Measurements from ENCODE around the gene SLC66A2.
"Not testable (repeated sequence)": the region's sequence is repeated elsewhere in the genome, so short reads cannot be mapped to it uniquely, and the experiment has no call there.

Gene SLC66A2

GRCh38 chr18:79878741-79879378 is 72.6 kb downstream of the SLC66A2 start:
- DNase-seq (ENCODE audit: low spot score): no peak

GRCh38 chr18:79878246-79878645 is 73.2 kb downstream of the SLC66A2 start:
- DNase-seq (ENCODE audit: low spot score): not testable (repeated sequence)

GRCh38 chr18:79877163-79878091 is 74.0 kb downstream of the SLC66A2 start:
- no peak for DNase-seq (ENCODE audit: low spot score)

- DNase-seq (ENCODE audit: low spot score): no peak
Measured at GRCh38 chr18:79876497-79876896, 75.0 kb downstream of the SLC66A2 start.

GRCh38 chr18:79875931-79876461 is 75.5 kb downstream of the SLC66A2 start:
- no peak for DNase-seq (ENCODE audit: low spot score)

GRCh38 chr18:79875531-79875919 is 75.9 kb downstream of the SLC66A2 start:
- DNase-seq (ENCODE audit: low spot score): no peak

GRCh38 chr18:79874553-79875530 is 76.6 kb downstream of the SLC66A2 start:
- no peak for DNase-seq (ENCODE audit: low spot score)

- no peak for DNase-seq (ENCODE audit: low spot score)
Measured at GRCh38 chr18:79873449-79874110, 77.9 kb downstream of the SLC66A2 start.

GRCh38 chr18:79872527-79873444 is 78.7 kb downstream of the SLC66A2 start:
- DNase-seq (ENCODE audit: low spot score): no peak

- no peak for DNase-seq (ENCODE audit: low spot score)
Measured at GRCh38 chr18:79871481-79872091, 79.9 kb downstream of the SLC66A2 start.

- no peak for DNase-seq (ENCODE audit: low spot score)
Measured at GRCh38 chr18:79871026-79871390, 80.4 kb downstream of the SLC66A2 start.

- DNase-seq (ENCODE audit: low spot score): no peak
Measured at GRCh38 chr18:79870301-79871025, 81.0 kb downstream of the SLC66A2 start.

- DNase-seq (ENCODE audit: low spot score): no peak
Measured at GRCh38 chr18:79869591-79870300, 81.7 kb downstream of the SLC66A2 start.

- DNase-seq (ENCODE audit: low spot score): no peak
Measured at GRCh38 chr18:79868811-79869541, 82.5 kb downstream of the SLC66A2 start.

GRCh38 chr18:79868168-79868784 is 83.2 kb downstream of the SLC66A2 start:
- no peak for DNase-seq (ENCODE audit: low spot score)

- DNase-seq (ENCODE audit: low spot score): no peak
Measured at GRCh38 chr18:79867666-79868065, 83.8 kb downstream of the SLC66A2 start.

- DNase-seq (ENCODE audit: low spot score): no peak
Measured at GRCh38 chr18:79866889-79867574, 84.4 kb downstream of the SLC66A2 start.
